ENCODE measurements around the gene MRPL14.
A peak's percentile ranks its signal among the peaks of the same experiment; 100 is the strongest.

The MRPL14 gene

GRCh38 chr6:44074813-44075646, 52.2 kb downstream of the MRPL14 start:
- peaks cover 38% of the 10 kb centered on the region for H3K4me1 ChIP-seq (ENCODE audit: control insufficient read depth, insufficient read depth, low read length)
- H3K36me3 ChIP-seq (ENCODE audit: insufficient read depth, low read length): no peaks in the 10 kb centered on the region
- no peak overlapping the region for H3K4me3 ChIP-seq (ENCODE audit: low read length)
- no peaks in the 10 kb centered on the region for H3K9me3 ChIP-seq (replicated peaks; ENCODE audit: low read length)
- no peak overlapping the region for H3K4me2 ChIP-seq (ENCODE audit: low read length)
- no peak overlapping the region for H3K9ac ChIP-seq (ENCODE audit: low read depth, low read length)
- no peaks in the 10 kb centered on the region for H3K27me3 ChIP-seq (ENCODE audit: control insufficient read depth, insufficient read depth, low read length)

- H3K9me3 ChIP-seq (replicated peaks; ENCODE audit: low read length): no peaks in the 10 kb centered on the region
- H3K36me3 ChIP-seq (ENCODE audit: insufficient read depth, low read length): no peaks in the 10 kb centered on the region
- H3K9ac ChIP-seq (ENCODE audit: low read depth, low read length): no peak overlapping the region
- H3K4me1 ChIP-seq (ENCODE audit: control insufficient read depth, insufficient read depth, low read length): peaks cover 38% of the 10 kb centered on the region
- H3K4me3 ChIP-seq (ENCODE audit: low read length): no peak overlapping the region
- H3K4me2 ChIP-seq (ENCODE audit: low read length): peak overlapping the region; percentile 34
- H3K27me3 ChIP-seq (ENCODE audit: control insufficient read depth, insufficient read depth, low read length): no peaks in the 10 kb centered on the region
These were observed 52.8 kb downstream of the MRPL14 start for GRCh38 chr6:44074439-44074812.

- H3K4me1 ChIP-seq (ENCODE audit: control insufficient read depth, insufficient read depth, low read length): peaks cover 38% of the 10 kb centered on the region
- no peaks in the 10 kb centered on the region for H3K27me3 ChIP-seq (ENCODE audit: control insufficient read depth, insufficient read depth, low read length)
These were observed 53.4 kb downstream of the MRPL14 start for GRCh38 chr6:44073612-44074438.

GRCh38 chr6:44072959-44073611, 54.2 kb downstream of the MRPL14 start:
- peak overlapping the region; percentile 81 for H3K9ac ChIP-seq (ENCODE audit: low read depth, low read length)
- H3K4me1 ChIP-seq (ENCODE audit: control insufficient read depth, insufficient read depth, low read length): peaks cover 38% of the 10 kb centered on the region
- no peaks in the 10 kb centered on the region for H3K9me3 ChIP-seq (replicated peaks; ENCODE audit: low read length)
- no peaks in the 10 kb centered on the region for H3K36me3 ChIP-seq (ENCODE audit: insufficient read depth, low read length)
- H3K4me2 ChIP-seq (ENCODE audit: low read length): peak overlapping the region; percentile 94
- no peaks in the 10 kb centered on the region for H3K27me3 ChIP-seq (ENCODE audit: control insufficient read depth, insufficient read depth, low read length)
- H3K4me3 ChIP-seq (ENCODE audit: low read length): peak overlapping the region; percentile 73

More at GRCh38 chr6:44073612-44074438, 53.4 kb downstream of the MRPL14 start:
- peak overlapping the region; percentile 85 for H3K4me2 ChIP-seq (ENCODE audit: low read length)
- no peaks in the 10 kb centered on the region for H3K9me3 ChIP-seq (replicated peaks; ENCODE audit: low read length)
- no peaks in the 10 kb centered on the region for H3K36me3 ChIP-seq (ENCODE audit: insufficient read depth, low read length)
- peak overlapping the region; percentile 66 for H3K9ac ChIP-seq (ENCODE audit: low read depth, low read length)
- H3K4me3 ChIP-seq (ENCODE audit: low read length): peak overlapping the region; percentile 66

GRCh38 chr6:44072452-44072958, 54.7 kb downstream of the MRPL14 start:
- Histone ChIP-seq H3K4me3 (ENCODE audit: low read length) (peak overlapping the region; percentile 73), H3K36me3 (ENCODE audit: insufficient read depth, low read length) (no peaks in the 10 kb centered on the region), H3K27me3 (ENCODE audit: control insufficient read depth, insufficient read depth, low read length) (no peaks in the 10 kb centered on the region), H3K9ac (ENCODE audit: low read depth, low read length) (peak overlapping the region; percentile 81), H3K9me3 (replicated peaks; ENCODE audit: low read length) (no peaks in the 10 kb centered on the region), H3K4me2 (ENCODE audit: low read length) (peak overlapping the region; percentile 94), H3K4me1 (ENCODE audit: control insufficient read depth, insufficient read depth, low read length) (peaks cover 38% of the 10 kb centered on the region)

GRCh38 chr6:44071670-44072451, 55.4 kb downstream of the MRPL14 start:
- Histone ChIP-seq H3K9ac (ENCODE audit: low read depth, low read length) (peak overlapping the region; percentile 81), H3K4me2 (ENCODE audit: low read length) (peak overlapping the region; percentile 94), H3K9me3 (replicated peaks; ENCODE audit: low read length) (no peaks in the 10 kb centered on the region), H3K4me1 (ENCODE audit: control insufficient read depth, insufficient read depth, low read length) (peaks cover 38% of the 10 kb centered on the region), H3K36me3 (ENCODE audit: insufficient read depth, low read length) (no peaks in the 10 kb centered on the region), H3K27me3 (ENCODE audit: control insufficient read depth, insufficient read depth, low read length) (no peaks in the 10 kb centered on the region), H3K4me3 (ENCODE audit: low read length) (peak overlapping the region; percentile 17)

GRCh38 chr6:44068607-44069296, 58.5 kb downstream of the MRPL14 start:
- no peaks in the 10 kb centered on the region for H3K9me3 ChIP-seq (replicated peaks; ENCODE audit: low read length)
- H3K27me3 ChIP-seq (ENCODE audit: control insufficient read depth, insufficient read depth, low read length): no peaks in the 10 kb centered on the region
- no peaks in the 10 kb centered on the region for H3K36me3 ChIP-seq (ENCODE audit: insufficient read depth, low read length)
- peaks cover 46% of the 10 kb centered on the region for H3K4me1 ChIP-seq (ENCODE audit: control insufficient read depth, insufficient read depth, low read length)
- H3K9ac ChIP-seq (ENCODE audit: low read depth, low read length): no peak overlapping the region
- no peak overlapping the region for H3K4me3 ChIP-seq (ENCODE audit: low read length)
- no peak overlapping the region for H3K4me2 ChIP-seq (ENCODE audit: low read length)

- no peak overlapping the region for H3K9ac ChIP-seq (ENCODE audit: low read depth, low read length)
- peaks cover 43% of the 10 kb centered on the region for H3K4me1 ChIP-seq (ENCODE audit: control insufficient read depth, insufficient read depth, low read length)
- H3K27me3 ChIP-seq (ENCODE audit: control insufficient read depth, insufficient read depth, low read length): no peaks in the 10 kb centered on the region
- no peak overlapping the region for H3K4me3 ChIP-seq (ENCODE audit: low read length)
- H3K36me3 ChIP-seq (ENCODE audit: insufficient read depth, low read length): no peaks in the 10 kb centered on the region
- no peak overlapping the region for H3K4me2 ChIP-seq (ENCODE audit: low read length)
- H3K9me3 ChIP-seq (replicated peaks; ENCODE audit: low read length): no peaks in the 10 kb centered on the region
These were observed 59.8 kb downstream of the MRPL14 start for GRCh38 chr6:44067173-44068139.

GRCh38 chr6:44066394-44067172, 60.7 kb downstream of the MRPL14 start:
- H3K9ac ChIP-seq (ENCODE audit: low read depth, low read length): no peak overlapping the region
- peaks cover 43% of the 10 kb centered on the region for H3K4me1 ChIP-seq (ENCODE audit: control insufficient read depth, insufficient read depth, low read length)
- no peaks in the 10 kb centered on the region for H3K27me3 ChIP-seq (ENCODE audit: control insufficient read depth, insufficient read depth, low read length)
- no peak overlapping the region for H3K4me3 ChIP-seq (ENCODE audit: low read length)
- no peaks in the 10 kb centered on the region for H3K9me3 ChIP-seq (replicated peaks; ENCODE audit: low read length)
- H3K4me2 ChIP-seq (ENCODE audit: low read length): no peak overlapping the region
- H3K36me3 ChIP-seq (ENCODE audit: insufficient read depth, low read length): no peaks in the 10 kb centered on the region
